HCT116 (cell line): ENCODE measurements around the gene SPATA31D3. TPM values are rescaled to one million over a fixed set of nuclear protein-coding genes. Genes with fewer than 3 reads are reported as not detected.
"Not testable (repeated sequence)": the region's sequence is repeated elsewhere in the genome, so short reads cannot be mapped to it uniquely, and the experiment has no call there.

Source experiments
- ATAC-seq: fragments of 200-7000 bp; cut with Tn5 transposase; 2 replicates; pipeline ENCODE4 v1.9.1; 2020; ENCODE audit warnings: mild to moderate bottlenecking, moderate library complexity
- BruUV-seq: library from RNA; stranded (reverse); fragments of 400-500 nt; replicated peaks from 2 replicates; lab custom pipeline; 2021; lab: Mats Ljungman, UMichigan
- CTCF ChIA-PET: fragments of 300-600 bp; sonication (Branson Sonifier 250); formaldehyde crosslinking; loops from one replicate; lab custom pipeline; 2021; ENCODE audit warnings: antibody characterized with exemption; lab: Charles Lee
- POLR2A ChIA-PET: fragments of 300-600, 350-600 bp; sonication (Branson Sonifier 250); formaldehyde crosslinking; loops from one replicate; lab custom pipeline; 2021; ENCODE audit warnings: antibody characterized with exemption; lab: Charles Lee
- RAD21 ChIA-PET, 2 experiments: fragments of 300-600 bp; sonication (Branson Sonifier 250); formaldehyde crosslinking; loops; one replicate each; lab custom pipeline; 2023; ENCODE audit warnings: low total read pairs in 2 of 2; ENCODE audit not compliant: uncharacterized antibody in 2 of 2, unreplicated experiment in 2 of 2, low non-redundant PET in 1 of 2; lab: Charles Lee
- DNase-seq: peaks from one replicate; pipeline ENCODE4 v3.0.0-alpha.2; 2010; ENCODE audit warnings: low read depth, low spot score
- H2AFZ ChIP-seq: fragments of 200-600 bp; shearing (Covaris generic), sonication (generic); 2 replicates; pipeline ENCODE4 v1.6.1; 2017; ENCODE audit warnings: low read depth, mixed run types, mixed read lengths, antibody characterized with exemption, low read length; ENCODE audit not compliant: poor library complexity, severe bottlenecking
- H3K27ac ChIP-seq: 2 replicates; pipeline ENCODE4 v1.5.1; 2012; ENCODE audit warnings: low read depth, low read length
- H3K27me3 ChIP-seq: fragments of 200-600 bp; sonication (generic); 2 replicates; pipeline ENCODE4 v1.6.1; 2016; ENCODE audit warnings: mixed run types, low read length, mixed read lengths; ENCODE audit not compliant: insufficient read depth
- H3K36me3 ChIP-seq, 2 experiments: fragments of 200-500 bp in 1 of 2; fragments of 200-600 bp in 1 of 2; sonication (Bioruptor generic) in 1 of 2; sonication (generic) in 1 of 2; 2 replicates each; pipeline versions ENCODE4 v1.5.1 to v1.6.1; 2014 to 2016; ENCODE audit warnings: low read length in 2 of 2, inconsistent platforms in 1 of 2, mixed read lengths in 1 of 2, mixed run types in 1 of 2; ENCODE audit not compliant: insufficient read depth in 2 of 2, control insufficient read depth in 1 of 2
- H3K4me1 ChIP-seq, 2 experiments: fragments of 200-600 bp in 1 of 2; sonication (generic) in 1 of 2; 2 replicates each; pipeline versions ENCODE4 v1.5.1 to v1.6.1; 2012 to 2017; ENCODE audit warnings: low read length in 2 of 2, inconsistent platforms in 1 of 2, mild to moderate bottlenecking in 1 of 2, mixed read lengths in 1 of 2, mixed run types in 1 of 2, moderate library complexity in 1 of 2; ENCODE audit not compliant: insufficient read depth in 2 of 2, control insufficient read depth in 1 of 2
- H3K4me2 ChIP-seq: fragments of 200-600 bp; sonication (generic); 2 replicates; pipeline ENCODE4 v1.6.1; 2017; ENCODE audit warnings: mixed run types, low read length, mixed read lengths
- H3K4me3 ChIP-seq, 2 experiments: fragments of 200-600 bp in 1 of 2; sonication (generic) in 1 of 2; replicated peaks in 1 of 2; 2 replicates each; pipeline ENCODE4 v1.5.1; 2011 to 2016; ENCODE audit warnings: low read length in 2 of 2, control low read depth in 1 of 2, low read depth in 1 of 2, mild to moderate bottlenecking in 1 of 2, mixed read lengths in 1 of 2, mixed run types in 1 of 2
- H3K79me2 ChIP-seq: fragments of 200-600 bp; sonication (generic); 2 replicates; pipeline ENCODE4 v1.6.1; 2017; ENCODE audit warnings: mild to moderate bottlenecking, mixed run types, low read length, moderate library complexity, mixed read lengths; ENCODE audit not compliant: insufficient read depth
- H3K9ac ChIP-seq: fragments of 200-600 bp; sonication (generic); 2 replicates; pipeline ENCODE4 v1.6.1; 2016; ENCODE audit warnings: low read length, mixed read lengths
- H3K9me2 ChIP-seq: fragments of 200-600 bp; sonication (generic), shearing (Covaris generic); 2 replicates; pipeline ENCODE4 v1.6.1; 2017; ENCODE audit warnings: mixed run types, mild to moderate bottlenecking, moderate library complexity; ENCODE audit not compliant: insufficient read depth
- H3K9me3 ChIP-seq, 2 experiments: fragments of 200-500 bp in 1 of 2; fragments of 200-600 bp in 1 of 2; sonication (Bioruptor generic) in 1 of 2; sonication (generic) in 1 of 2; 2 replicates each; pipeline ENCODE4 v1.6.1; 2014 to 2017; ENCODE audit warnings: low read length in 2 of 2, mixed read lengths in 2 of 2, inconsistent platforms in 1 of 2, low read depth in 1 of 2, mild to moderate bottlenecking in 1 of 2, mixed run types in 1 of 2, moderate library complexity in 1 of 2; ENCODE audit not compliant: control insufficient read depth in 1 of 2, insufficient read depth in 1 of 2
- H4K20me1 ChIP-seq: fragments of 200-600 bp; sonication (generic), shearing (Covaris generic); 2 replicates; pipeline ENCODE4 v1.6.1; 2017; ENCODE audit warnings: mixed run types, mild to moderate bottlenecking, moderate library complexity; ENCODE audit not compliant: insufficient read depth
- ATF3 ChIP-seq: IDR thresholded peaks from 2 replicates; pipeline ENCODE4 v1.6.1; 2012
- CTCF ChIP-seq, 3 experiments: fragments of 200-600 bp in 1 of 3; sonication (generic) in 1 of 3; IDR thresholded peaks in 2 of 3; conservative IDR thresholded peaks in 1 of 3; 2 replicates each; pipeline ENCODE4 v1.5.1; 2012 to 2017; ENCODE audit warnings: low read depth in 2 of 3, low read length in 2 of 3, antibody characterized with exemption in 1 of 3, borderline replicate concordance in 1 of 3, control low read depth in 1 of 3, mild to moderate bottlenecking in 1 of 3, mixed read lengths in 1 of 3, mixed run types in 1 of 3, moderate library complexity in 1 of 3; ENCODE audit not compliant: insufficient read depth in 1 of 3
- FOSL1 ChIP-seq: IDR thresholded peaks from 2 replicates; pipeline ENCODE4 v1.6.1; 2012; ENCODE audit warnings: low read depth
- JUND ChIP-seq: IDR thresholded peaks from 2 replicates; pipeline ENCODE4 v1.6.1; 2012
- SIN3A ChIP-seq: IDR thresholded peaks from 2 replicates; pipeline ENCODE4 v1.6.1; 2012; ENCODE audit warnings: low read depth
- SRF ChIP-seq: IDR thresholded peaks from 2 replicates; pipeline ENCODE4 v1.6.1; 2012; ENCODE audit warnings: low read depth
- YY1 ChIP-seq: IDR thresholded peaks from 2 replicates; pipeline ENCODE4 v1.6.1; 2011; ENCODE audit warnings: low read length, low read depth, moderate library complexity, mild to moderate bottlenecking; ENCODE audit not compliant: insufficient replicate concordance; ENCODE audit errors: extremely low read depth
- ZBTB33 ChIP-seq: IDR thresholded peaks from 2 replicates; pipeline ENCODE4 v1.6.1; 2011; ENCODE audit warnings: mild to moderate bottlenecking, low read length, moderate library complexity; ENCODE audit not compliant: insufficient replicate concordance; ENCODE audit errors: extremely low read depth
- ZNF274 ChIP-seq: fragments of 200-500 bp; sonication (Bioruptor generic); IDR thresholded peaks from 2 replicates; pipeline ENCODE4 v1.6.1; 2014; ENCODE audit warnings: mild to moderate bottlenecking, low read depth, low read length, inconsistent platforms
- intact Hi-C: fragments of 100-400 bp; cut with micrococcal nuclease; formaldehyde crosslinking; loops from 2 replicates; pipeline ENCODE4 v1.10.0; 2022
- total RNA-seq: library from RNA; stranded (reverse); gene quantifications from one replicate; pipeline ENCODE4 v1.2.1, GENCODE V29; 2021; ENCODE audit not compliant: unreplicated experiment

Gene SPATA31D3
- total RNA-seq, 1 experiment from 2014 or later, result not detected

GRCh38 chr9:81933547-81933946 lies 9.8 kb upstream of the SPATA31D3 start:
- H3K27ac ChIP-seq, H3K36me3 ChIP-seq, H3K27me3 ChIP-seq, H3K4me2 ChIP-seq, DNase-seq, H3K79me2 ChIP-seq, H2AFZ ChIP-seq, POLR2A ChIA-PET, ATAC-seq, H4K20me1 ChIP-seq, CTCF ChIA-PET, H3K9me2 ChIP-seq, H3K9me3 ChIP-seq, H3K4me3 ChIP-seq, H3K9ac ChIP-seq, intact Hi-C loops, RAD21 ChIA-PET, BruUV-seq, H3K4me1 ChIP-seq: not testable (repeated sequence)

GRCh38 chr9:81948650-81949049 lies 5.3 kb downstream of the SPATA31D3 start:
- BruUV-seq, POLR2A ChIA-PET: not testable (repeated sequence)

GRCh38 chr9:81953096-81953495 lies 9.8 kb downstream of the SPATA31D3 start:
- Histone ChIP-seq H3K36me3 (no peaks in the 10 kb centered on the region), H3K4me1 (no peaks in the 10 kb centered on the region), H2AFZ (no peak overlapping the region), H4K20me1 (no peaks in the 10 kb centered on the region), H3K9ac (no peak overlapping the region), H3K27me3 (no peaks in the 10 kb centered on the region), H3K9me2 (no peaks in the 10 kb centered on the region), H3K4me2 (no peak overlapping the region), H3K79me2 (no peaks in the 10 kb centered on the region), H3K9me3 (0 out of 4 replicates have a peak, but pooled peaks cover 0 to 5% of the 10 kb centered on the region in 2 experiments), H3K27ac (no peak overlapping the region), H3K4me3 (no peak overlapping the region)
- no TSS peak for BruUV-seq
- RAD21 ChIA-PET, result no interaction called here
- CTCF ChIA-PET, result no interaction called here
- no peak for DNase-seq
- no peak for ATAC-seq
- intact Hi-C loops, result no loop called here
- POLR2A ChIA-PET, result no interaction called here
- TF ChIP-seq ZBTB33, result no peak
- no peak for TF ChIP-seq ZNF274
- no peak for TF ChIP-seq YY1
- no peak for TF ChIP-seq SRF
- no peak for TF ChIP-seq CTCF (IDR thresholded peaks at IDR 0.05 in 2 of 3, conservative IDR thresholded peaks at IDR 0.05 in 1 of 3; ENCODE audit: borderline replicate concordance in 1 of 3, insufficient read depth in 1 of 3, low read depth in 2 of 3, low read length in 2 of 3)
- no peak for TF ChIP-seq JUND
- no peak for TF ChIP-seq FOSL1
- no peak for TF ChIP-seq SIN3A
- TF ChIP-seq ATF3, result no peak

More at GRCh38 chr9:81948650-81949049, 5.3 kb downstream of the SPATA31D3 start:
- H3K27me3 ChIP-seq, intact Hi-C loops, H4K20me1 ChIP-seq, H2AFZ ChIP-seq, DNase-seq, H3K27ac ChIP-seq, H3K4me1 ChIP-seq, H3K9ac ChIP-seq, H3K79me2 ChIP-seq, H3K9me2 ChIP-seq, ATAC-seq, CTCF ChIA-PET, RAD21 ChIA-PET, H3K36me3 ChIP-seq, H3K4me3 ChIP-seq, H3K4me2 ChIP-seq, H3K9me3 ChIP-seq: not testable (repeated sequence)
